Dendritic cell treated with granulocyte-macrophage colony-stimulating factor and Interleukin-4, amounts not matched to agents 40 ng/mL and 50 ng/mL, for 4 days (primary cell): ENCODE results near the gene ATF7.
"Not testable (repeated sequence)": the region's sequence is repeated elsewhere in the genome, so short reads cannot be mapped to it uniquely, and the experiment has no call there.

Source experiments
- H3K27ac Mint-ChIP-seq: one replicate; pipeline ENCODE4 v1.8.0; 2022; ENCODE audit warnings: mild to moderate bottlenecking, mixed read lengths
- H3K27me3 Mint-ChIP-seq: one replicate; pipeline ENCODE4 v1.8.0; 2022; ENCODE audit warnings: mild to moderate bottlenecking, mixed read lengths
- H3K36me3 Mint-ChIP-seq: one replicate; pipeline ENCODE4 v1.8.0; 2022; ENCODE audit warnings: low read depth, mixed read lengths
- H3K4me1 Mint-ChIP-seq: one replicate; pipeline ENCODE4 v1.8.0; 2022; ENCODE audit warnings: low read depth, mixed read lengths
- H3K4me3 Mint-ChIP-seq: one replicate; pipeline ENCODE4 v1.8.0; 2022; ENCODE audit warnings: mild to moderate bottlenecking, moderate library complexity, mixed read lengths
- H3K9me3 Mint-ChIP-seq: one replicate; pipeline ENCODE4 v1.8.0; 2022; ENCODE audit warnings: mixed read lengths
- intact Hi-C: fragments of 100-400 bp; cut with micrococcal nuclease; formaldehyde crosslinking; loops from one replicate; pipeline ENCODE4 v1.15.0; 2022

Gene ATF7

GRCh38 chr12:53646300-53646699, 20.1 kb upstream of the ATF7 start:
- H3K27me3 Mint-ChIP-seq, H3K27ac Mint-ChIP-seq, H3K9me3 Mint-ChIP-seq, H3K4me1 Mint-ChIP-seq, H3K4me3 Mint-ChIP-seq, intact Hi-C loops, H3K36me3 Mint-ChIP-seq: not testable (repeated sequence)

GRCh38 chr12:53645165-53645564, 19.0 kb upstream of the ATF7 start:
- H3K9me3 Mint-ChIP-seq, result no peaks in the 10 kb centered on the region
- intact Hi-C loops, result no loop called here

GRCh38 chr12:53644133-53644532, 18.0 kb upstream of the ATF7 start:
- Mint-ChIP-seq H3K9me3 (no peaks in the 10 kb centered on the region), H3K27ac (no peak overlapping the region), H3K36me3 (no peaks in the 10 kb centered on the region), H3K27me3 (no peaks in the 10 kb centered on the region), H3K4me1 (peaks cover 5% of the 10 kb centered on the region), H3K4me3 (no peak overlapping the region)
- intact Hi-C loops, result no loop called here

More at GRCh38 chr12:53645165-53645564, 19.0 kb upstream of the ATF7 start:
- Mint-ChIP-seq H3K27ac (no peak overlapping the region), H3K36me3 (no peaks in the 10 kb centered on the region), H3K4me1 (no peaks in the 10 kb centered on the region), H3K4me3 (no peak overlapping the region), H3K27me3 (no peaks in the 10 kb centered on the region)

GRCh38 chr12:53643232-53643979, 17.2 kb upstream of the ATF7 start:
- H3K4me1 Mint-ChIP-seq, result peaks cover 5% of the 10 kb centered on the region

GRCh38 chr12:53638057-53638456, 11.9 kb upstream of the ATF7 start:
- Mint-ChIP-seq H3K27me3 (no peaks in the 10 kb centered on the region), H3K36me3 (no peaks in the 10 kb centered on the region), H3K4me1 (peaks cover 5% of the 10 kb centered on the region), H3K27ac (no peak overlapping the region), H3K9me3 (no peaks in the 10 kb centered on the region), H3K4me3 (no peak overlapping the region)
- intact Hi-C loops, result no loop called here

More at GRCh38 chr12:53643232-53643979, 17.2 kb upstream of the ATF7 start:
- Mint-ChIP-seq H3K36me3 (no peaks in the 10 kb centered on the region), H3K9me3 (no peaks in the 10 kb centered on the region), H3K27me3 (no peaks in the 10 kb centered on the region), H3K4me3 (no peak overlapping the region), H3K27ac (no peak overlapping the region)
- intact Hi-C loops, result no loop called here

- Mint-ChIP-seq H3K9me3 (no peaks in the 10 kb centered on the region), H3K27me3 (peaks cover 1% of the 10 kb centered on the region), H3K36me3 (no peaks in the 10 kb centered on the region), H3K4me1 (peaks cover 5% of the 10 kb centered on the region), H3K27ac (no peak overlapping the region), H3K4me3 (no peak overlapping the region)
- intact Hi-C loops, result no loop called here
Measured at GRCh38 chr12:53636641-53637040, 10.5 kb upstream of the ATF7 start.

- H3K36me3 Mint-ChIP-seq, H3K9me3 Mint-ChIP-seq, H3K4me1 Mint-ChIP-seq, H3K27ac Mint-ChIP-seq, intact Hi-C loops, H3K27me3 Mint-ChIP-seq, H3K4me3 Mint-ChIP-seq: not testable (repeated sequence)
Measured at GRCh38 chr12:53635708-53636107, 9.5 kb upstream of the ATF7 start.

GRCh38 chr12:53631721-53632120, 5.5 kb upstream of the ATF7 start:
- Mint-ChIP-seq H3K36me3 (no peaks in the 10 kb centered on the region), H3K4me1 (peaks cover 6% of the 10 kb centered on the region), H3K4me3 (no peak overlapping the region), H3K27ac (no peak overlapping the region), H3K9me3 (no peaks in the 10 kb centered on the region), H3K27me3 (peaks cover 1% of the 10 kb centered on the region)
- intact Hi-C loops, result no loop called here

GRCh38 chr12:53627919-53628318, 1.7 kb upstream of the ATF7 start:
- peaks cover 28% of the 10 kb centered on the region for H3K4me1 Mint-ChIP-seq
- no peak overlapping the region for H3K4me3 Mint-ChIP-seq
- intact Hi-C loops, result no loop called here
- peaks cover 20% of the 10 kb centered on the region for H3K36me3 Mint-ChIP-seq
- H3K27me3 Mint-ChIP-seq, result peaks cover 1% of the 10 kb centered on the region
- no peaks in the 10 kb centered on the region for H3K9me3 Mint-ChIP-seq
- no peak overlapping the region for H3K27ac Mint-ChIP-seq

- Mint-ChIP-seq H3K9me3 (no peaks in the 10 kb centered on the region), H3K27me3 (no peaks in the 10 kb centered on the region), H3K4me3 (peak overlapping the region; percentile 97), H3K27ac (peak overlapping the region; percentile 89), H3K36me3 (peaks cover 20% of the 10 kb centered on the region), H3K4me1 (peaks cover 35% of the 10 kb centered on the region)
- intact Hi-C loops, result loop anchor here (1.0 kb wide), 2 partner anchors 8 to 50 kb away; partner anchors contain the start of gene ATP5MC2
Measured at GRCh38 chr12:53626702-53627169, 554 bp upstream of the ATF7 start.

- Mint-ChIP-seq H3K27me3 (no peaks in the 10 kb centered on the region), H3K27ac (peak overlapping the region; percentile 89), H3K4me3 (peak overlapping the region; percentile 97), H3K4me1 (peaks cover 35% of the 10 kb centered on the region), H3K9me3 (no peaks in the 10 kb centered on the region), H3K36me3 (peaks cover 20% of the 10 kb centered on the region)
- intact Hi-C loops, result no loop called here
Measured at GRCh38 chr12:53625373-53625945, 723 bp downstream of the ATF7 start.

GRCh38 chr12:53624956-53625355, 1.2 kb downstream of the ATF7 start:
- no peaks in the 10 kb centered on the region for H3K27me3 Mint-ChIP-seq
- intact Hi-C loops, result no loop called here
- H3K4me3 Mint-ChIP-seq, result peak overlapping the region; percentile 97
- peaks cover 20% of the 10 kb centered on the region for H3K36me3 Mint-ChIP-seq
- no peaks in the 10 kb centered on the region for H3K9me3 Mint-ChIP-seq
- H3K27ac Mint-ChIP-seq, result peak overlapping the region; percentile 89
- peaks cover 36% of the 10 kb centered on the region for H3K4me1 Mint-ChIP-seq

- Mint-ChIP-seq H3K27ac (peak overlapping the region; percentile 89), H3K36me3 (peaks cover 20% of the 10 kb centered on the region), H3K4me1 (peaks cover 41% of the 10 kb centered on the region), H3K4me3 (peak overlapping the region; percentile 97), H3K27me3 (no peaks in the 10 kb centered on the region), H3K9me3 (no peaks in the 10 kb centered on the region)
- intact Hi-C loops, result no loop called here
Measured at GRCh38 chr12:53624458-53624857, 1.7 kb downstream of the ATF7 start.

- H3K36me3 Mint-ChIP-seq, result peaks cover 20% of the 10 kb centered on the region
- H3K4me1 Mint-ChIP-seq, result peaks cover 47% of the 10 kb centered on the region
- H3K4me3 Mint-ChIP-seq, result peak overlapping the region; percentile 97
- no peaks in the 10 kb centered on the region for H3K9me3 Mint-ChIP-seq
- intact Hi-C loops, result no loop called here
- peak overlapping the region; percentile 73 for H3K27ac Mint-ChIP-seq
- H3K27me3 Mint-ChIP-seq, result no peaks in the 10 kb centered on the region
Measured at GRCh38 chr12:53623548-53624385, 2.4 kb downstream of the ATF7 start.
